Dorsolateral prefrontal cortex (tissue), 118 donors: ENCODE measurements around the gene AMELY. TPM values are rescaled to one million over a fixed set of nuclear protein-coding genes. Genes with fewer than 3 reads are reported as not detected.

ENCODE experiments used
- total RNA-seq, 120 experiments: library from RNA; stranded (reverse); gene quantifications; one replicate each; pipeline versions ENCODE4 v1.2.3 to v1.2.4, GENCODE V29; 2022

The AMELY gene
- total RNA-seq, 120 experiments from 2014 or later = not detected

Other genes with a start within 250 kb of the AMELY start
- under 1 TPM in 9 of 120 experiments, not detected in 111; 0.21 to 0.52 (median 0.29) TPM for gene TBL1Y, start 1.1 kb downstream of the AMELY start, total RNA-seq